GM18951 (cell line): ENCODE data around the gene NEO1.
"Not testable (repeated sequence)": the region's sequence is repeated elsewhere in the genome, so short reads cannot be mapped to it uniquely, and the experiment has no call there.

ENCODE experiments used
- POLR2A ChIP-seq: IDR thresholded peaks from 4 replicates; pipeline ENCODE4 v1.6.1; 2011; ENCODE audit warnings: mild to moderate bottlenecking; ENCODE audit not compliant: insufficient read length, insufficient read depth; ENCODE audit errors: extremely low read depth
- in situ Hi-C: fragments of 300-500 bp; cut with MboI; formaldehyde crosslinking; loops from one replicate; pipeline ENCODE4 v1.12.0; 2022; ENCODE audit warnings: low sequenced_read_pairs, mixed read lengths, inconsistent platforms; ENCODE audit not compliant: unreplicated experiment

NEO1 gene

DNA sequence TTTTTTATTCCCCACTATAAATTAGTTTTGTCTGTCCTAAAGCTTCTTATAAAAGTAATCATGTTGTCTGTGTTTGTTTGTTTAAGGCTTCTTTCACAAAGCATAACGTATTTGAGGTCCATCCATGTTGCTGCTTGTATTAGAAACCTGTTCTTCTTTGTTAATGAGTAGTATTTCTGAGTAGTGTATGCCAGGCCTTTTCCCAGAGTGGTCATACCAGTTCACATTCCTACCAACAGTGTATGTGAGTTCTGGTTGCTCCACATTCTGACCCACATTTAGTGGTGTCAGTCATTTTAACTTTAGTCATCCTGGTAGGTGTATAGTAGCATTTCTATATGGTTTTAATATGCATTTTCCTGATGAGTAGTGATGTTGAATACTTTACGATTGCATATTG lies 98.6 kb downstream of the NEO1 start:
- TF ChIP-seq POLR2A, result no peak
- in situ Hi-C loops, result no loop called here

DNA sequence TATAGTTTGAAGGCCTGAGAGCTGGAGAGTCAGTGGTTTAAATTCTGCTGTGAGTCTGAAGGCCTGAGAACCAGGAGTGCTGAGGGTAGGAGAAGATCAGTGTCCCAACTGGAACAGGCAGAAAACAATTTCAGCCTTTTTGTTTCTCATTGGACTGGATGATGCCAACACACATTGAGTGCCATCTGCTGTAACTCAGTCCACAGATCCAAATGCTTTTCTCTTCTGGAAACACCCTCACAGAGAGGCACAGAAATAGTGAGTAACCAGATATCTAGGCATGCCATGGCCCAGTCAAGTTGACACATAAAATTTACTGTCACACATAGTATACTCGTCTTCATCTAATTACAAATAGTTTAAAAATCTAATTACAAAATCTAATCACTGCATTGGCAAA lies 100.8 kb downstream of the NEO1 start:
- no peak for TF ChIP-seq POLR2A
- in situ Hi-C loops, result no loop called here

DNA sequence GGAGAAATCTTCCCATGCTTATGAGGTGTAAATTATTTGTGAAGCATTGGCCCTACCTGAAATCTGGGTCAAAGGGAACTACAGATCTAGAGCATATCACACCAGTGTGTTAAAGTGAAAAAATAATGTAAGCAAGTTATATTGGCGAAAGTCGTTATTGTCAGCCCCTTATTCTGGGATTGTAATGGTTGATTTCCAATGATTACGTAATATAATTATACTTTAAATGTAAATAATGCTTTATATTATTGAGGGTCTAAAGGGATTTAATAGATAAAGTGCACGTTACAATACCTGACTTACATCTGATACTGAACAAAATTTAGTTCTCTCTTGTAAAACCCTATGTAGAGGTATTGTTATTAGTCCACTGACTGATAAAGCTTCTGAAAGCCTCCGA lies 101.2 kb downstream of the NEO1 start:
- in situ Hi-C loops, result no loop called here
- TF ChIP-seq POLR2A, result no peak

DNA sequence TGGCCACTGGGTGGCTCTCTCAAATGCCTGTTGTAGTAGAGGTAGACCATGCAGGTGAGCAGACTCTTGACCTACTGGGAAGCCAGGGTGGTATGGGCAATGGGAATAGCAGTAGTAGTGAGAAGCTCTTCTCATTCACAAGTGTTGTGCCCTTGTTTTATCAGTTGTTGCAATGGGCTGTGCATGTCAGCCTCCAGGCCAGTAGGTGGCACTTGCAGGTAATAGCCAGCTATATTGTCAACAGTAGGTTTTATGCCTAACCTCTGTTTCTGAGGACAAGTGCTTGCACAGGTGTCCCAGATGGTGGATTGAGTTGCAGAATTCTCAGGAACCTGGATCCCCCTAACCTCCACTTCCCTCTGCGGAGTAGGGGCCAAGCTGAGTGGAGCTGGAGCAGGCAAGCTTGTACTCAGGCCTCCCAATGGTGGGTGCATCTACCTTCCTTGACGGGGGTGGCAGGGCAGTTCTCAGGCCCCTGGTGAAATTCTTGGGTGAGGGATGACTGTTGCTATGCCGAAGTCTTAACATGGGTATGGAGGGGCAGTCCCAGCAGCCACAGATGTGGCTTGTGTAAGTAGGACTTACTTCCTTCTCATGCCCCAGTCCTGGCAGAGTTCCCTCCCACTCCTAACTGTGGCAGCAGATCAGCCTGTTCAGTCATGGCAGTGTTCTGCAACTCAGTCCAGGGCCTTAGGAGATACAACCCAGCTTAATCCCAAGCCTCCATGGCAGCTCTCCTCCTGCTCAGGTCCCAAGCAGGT lies 104.3 kb downstream of the NEO1 start:
- no peak for TF ChIP-seq POLR2A
- in situ Hi-C loops, result no loop called here

DNA sequence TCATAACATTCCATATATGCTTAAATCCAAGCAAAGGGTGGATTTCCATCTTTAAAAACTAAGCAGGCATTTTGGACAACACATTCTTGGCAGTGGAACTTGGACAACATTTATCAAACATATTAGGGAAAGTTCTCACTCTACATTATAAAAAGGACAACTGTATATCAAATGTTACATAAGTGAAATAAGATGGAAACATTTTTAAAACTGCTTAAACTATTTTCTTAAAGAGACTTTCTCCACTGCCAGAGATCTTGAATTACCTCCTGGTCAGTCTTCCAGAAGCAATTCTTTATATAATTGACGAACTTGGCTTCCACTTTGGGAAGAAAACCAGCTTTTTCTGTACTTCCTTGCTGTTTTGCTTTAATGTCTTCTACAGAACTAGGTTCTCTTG lies 109.3 kb downstream of the NEO1 start:
- TF ChIP-seq POLR2A, result no peak
- in situ Hi-C loops, result no loop called here

DNA sequence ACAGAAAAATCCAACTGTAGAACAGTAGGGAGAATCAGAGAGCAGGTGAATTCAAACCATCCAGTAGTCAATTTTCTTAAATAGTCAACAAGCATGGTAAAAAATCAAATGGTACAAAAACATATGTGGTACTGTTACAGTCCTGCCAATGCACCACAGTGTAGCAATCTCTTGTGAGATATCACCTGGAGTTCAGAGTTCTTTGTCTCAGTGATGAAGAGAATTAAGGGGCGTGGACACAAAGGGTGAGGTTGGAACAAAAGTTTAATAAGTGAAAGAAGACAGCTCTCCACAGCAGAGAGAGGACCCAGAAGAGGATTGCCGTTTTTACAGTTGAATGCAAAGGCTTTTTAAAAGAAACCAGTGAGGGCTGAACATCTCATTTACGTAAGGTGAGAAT lies 113.2 kb downstream of the NEO1 start:
- no peak for TF ChIP-seq POLR2A
- in situ Hi-C loops, result no loop called here

DNA sequence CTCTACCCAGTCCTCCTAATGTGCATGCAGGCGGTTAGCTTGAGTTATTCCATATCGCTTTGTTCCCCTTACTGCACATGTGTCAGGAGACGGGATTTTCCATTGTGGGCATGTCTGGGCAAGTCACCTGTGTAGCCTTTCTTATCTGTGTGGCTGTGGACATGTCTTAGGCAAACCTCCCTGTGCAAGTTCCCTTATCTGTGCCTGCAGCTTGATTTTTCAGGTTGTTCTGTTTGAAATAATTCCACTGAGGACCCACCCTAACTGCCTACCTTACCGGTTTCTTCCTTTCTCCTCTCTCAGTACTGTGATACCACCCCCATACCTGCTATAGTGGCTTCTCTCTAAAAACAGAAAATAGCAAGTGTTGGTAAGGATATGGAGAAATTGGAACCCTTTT lies 113.6 kb downstream of the NEO1 start:
- in situ Hi-C loops, result no loop called here

DNA sequence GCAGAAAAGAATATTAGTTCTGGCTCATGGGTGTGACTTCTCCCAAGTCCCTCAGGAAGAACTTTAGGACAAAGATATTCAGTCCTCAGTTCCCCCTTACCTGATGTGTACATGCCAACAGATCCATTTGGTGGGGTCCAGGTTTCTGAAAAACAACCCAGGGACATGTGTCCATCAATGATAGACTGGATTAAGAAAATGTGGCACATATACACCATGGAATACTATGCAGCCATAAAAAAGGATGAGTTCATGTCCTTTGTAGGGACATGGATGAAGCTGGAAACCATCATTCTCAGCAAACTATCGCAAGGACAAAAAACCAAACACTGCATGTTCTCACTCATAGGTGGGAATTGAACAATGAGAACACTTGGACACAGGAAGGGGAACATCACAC lies 114.4 kb downstream of the NEO1 start:
- in situ Hi-C loops, result not testable (repeated sequence)

More for the DNA sequence above, 113.6 kb downstream of the NEO1 start:
- no peak for TF ChIP-seq POLR2A

DNA sequence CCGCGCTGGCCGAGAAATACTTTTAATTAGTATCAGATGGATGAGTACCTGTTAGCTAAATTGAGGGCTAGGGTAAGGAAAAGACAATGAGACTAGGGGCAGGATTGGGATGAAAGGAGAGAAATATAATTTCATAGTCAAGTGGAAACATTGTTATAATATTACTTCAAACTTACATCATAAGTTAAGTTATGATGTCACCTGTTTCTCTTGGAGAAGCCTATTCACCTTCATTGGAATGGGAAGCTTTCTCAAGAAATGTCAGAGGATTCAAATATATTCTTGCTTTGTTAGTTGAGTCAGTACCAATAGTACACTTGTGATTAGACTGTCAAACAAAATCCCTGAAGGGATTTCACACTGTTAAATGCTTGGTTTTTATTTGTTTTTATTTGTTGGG lies 116.2 kb downstream of the NEO1 start:
- in situ Hi-C loops, result no loop called here
- TF ChIP-seq POLR2A, result no peak

DNA sequence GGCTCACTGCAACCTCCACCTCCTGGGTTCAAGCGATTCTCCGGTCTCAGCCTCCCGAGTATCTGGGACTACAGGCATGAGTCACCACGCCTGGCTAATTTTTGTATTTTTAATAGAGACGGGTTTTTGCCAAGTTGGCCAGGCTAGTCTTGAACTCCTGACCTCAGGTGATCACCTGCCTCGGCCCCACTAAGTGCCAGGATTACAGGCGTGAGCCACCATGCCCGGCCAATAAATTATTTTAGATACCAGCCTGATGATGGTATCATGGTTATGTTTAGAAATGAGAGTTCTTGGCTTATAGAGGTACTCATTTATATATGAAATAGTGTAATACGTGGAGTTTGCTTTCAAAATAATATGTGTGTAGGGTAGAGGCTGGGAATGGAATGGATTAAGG lies 119.4 kb downstream of the NEO1 start:
- TF ChIP-seq POLR2A, result no peak
- in situ Hi-C loops, result no loop called here

DNA sequence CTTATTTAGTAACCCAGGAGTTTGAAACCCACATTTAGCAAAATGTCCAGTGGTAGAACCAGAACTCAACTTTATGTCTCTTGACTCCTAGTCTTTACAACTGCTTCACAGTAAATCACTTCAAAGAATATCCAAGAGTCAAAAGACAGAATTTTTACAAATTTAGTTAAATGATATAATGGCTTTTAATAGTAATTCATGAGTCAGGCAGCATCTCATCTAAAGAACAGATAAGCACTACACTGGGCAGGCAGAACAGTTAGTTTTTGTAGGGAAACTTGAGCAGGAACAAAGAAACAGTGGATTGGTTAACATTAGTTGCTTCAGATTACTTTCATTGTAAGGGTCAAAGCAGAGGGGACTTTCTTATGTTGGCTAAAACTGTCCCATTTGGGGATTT lies 120.2 kb downstream of the NEO1 start:
- no peak for TF ChIP-seq POLR2A
- in situ Hi-C loops, result no loop called here

DNA sequence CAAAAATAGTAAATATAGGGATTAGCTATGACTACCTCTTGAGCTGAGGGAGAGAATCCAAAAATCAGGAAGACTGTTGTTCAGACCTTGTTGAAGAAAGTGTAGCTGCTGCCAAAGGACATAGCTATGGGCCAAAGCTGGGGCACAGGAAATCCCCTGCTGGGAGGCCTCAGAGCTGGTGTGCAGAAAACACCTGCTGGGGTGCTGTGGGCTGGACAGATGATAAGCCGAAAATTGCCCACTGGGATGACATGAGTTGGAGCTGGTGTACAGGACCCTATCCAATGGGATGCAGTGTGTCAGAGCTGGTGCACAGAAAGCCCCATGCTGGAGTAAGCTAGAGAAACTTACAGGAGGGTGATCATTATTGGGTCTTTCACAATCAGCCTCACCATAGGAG lies 121.9 kb downstream of the NEO1 start:
- TF ChIP-seq POLR2A, result no peak
- in situ Hi-C loops, result no loop called here

DNA sequence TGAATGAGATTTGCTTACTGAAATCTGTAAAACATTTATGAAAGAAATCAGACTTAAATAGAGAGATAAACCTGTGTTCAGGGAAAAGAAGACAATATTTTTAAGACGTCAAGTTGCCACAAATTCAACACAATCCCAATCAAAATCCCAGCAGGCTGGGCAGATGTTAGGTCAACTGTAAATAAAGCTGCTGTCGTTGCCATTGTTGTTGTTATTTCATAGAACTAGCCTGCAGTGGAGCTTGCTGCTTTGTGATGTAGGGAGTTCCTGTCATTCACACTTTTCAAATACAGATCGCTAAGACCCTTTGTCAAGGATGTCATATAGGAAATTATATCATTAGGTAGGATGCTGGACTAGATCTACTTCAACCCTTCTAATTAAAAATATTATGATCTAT lies 123.1 kb downstream of the NEO1 start:
- no peak for TF ChIP-seq POLR2A
- in situ Hi-C loops, result no loop called here

DNA sequence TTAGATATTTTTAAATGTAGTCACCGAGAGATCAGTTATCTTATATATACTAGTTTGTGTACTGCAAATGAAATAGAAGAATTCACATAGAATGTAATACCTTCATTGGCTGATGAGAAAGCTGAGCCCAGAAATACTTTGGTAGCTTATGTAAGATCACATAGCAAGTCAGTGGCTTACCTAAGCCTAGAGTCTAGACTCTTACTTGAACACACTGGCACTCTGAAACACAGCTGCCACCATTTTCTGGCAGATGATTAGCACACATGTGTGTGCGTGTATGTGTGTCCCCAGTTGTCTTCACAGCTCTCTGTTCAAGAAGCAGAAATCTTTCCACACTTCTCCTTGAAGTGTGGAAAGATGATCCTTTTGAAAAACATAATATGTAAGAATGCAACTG lies 124.3 kb downstream of the NEO1 start:
- in situ Hi-C loops, result no loop called here
- TF ChIP-seq POLR2A, result no peak

DNA sequence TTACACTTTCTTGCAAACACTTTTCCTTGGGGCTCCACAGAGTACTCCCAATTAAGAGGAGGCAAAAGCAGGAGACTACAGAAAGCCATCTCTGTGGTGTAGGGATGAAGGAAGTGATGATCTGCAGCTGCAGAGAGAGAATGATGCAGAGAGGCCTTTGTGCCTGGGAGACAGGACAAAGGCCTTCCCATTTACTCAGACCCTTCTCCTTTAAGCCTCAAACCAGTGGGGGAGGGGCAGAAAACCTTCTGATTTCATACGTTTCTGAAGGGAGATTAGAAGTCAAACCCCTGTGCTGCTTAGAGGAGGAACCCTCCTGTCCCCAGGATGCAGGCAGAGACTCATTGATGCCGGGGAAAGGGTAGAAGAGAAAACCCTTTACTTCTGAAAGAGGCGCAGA lies 130.8 kb downstream of the NEO1 start:
- in situ Hi-C loops, result no loop called here
- TF ChIP-seq POLR2A, result no peak
